ENCODE data around the gene SHC3.

Gene SHC3

GRCh38 chr9:88957526-88957925, 221.1 kb downstream of the SHC3 start:
- no peak for DNase-seq (ENCODE audit: low read depth in 2 of 2)

All from stimulated activated CD8-positive, alpha-beta memory T cell treated with anti-CD3 and anti-CD28 coated beads, Interleukin-15, amount 100 ng/mL, for 4 hours (primary cell).